HG03039 (cell line): ENCODE measurements around the gene TMEM61.

ENCODE experiments used
- ATAC-seq: cut with Tn5 transposase; IDR thresholded peaks from one replicate; pipeline ENCODE4 v1.9.1; 2021; ENCODE audit warnings: mild to moderate bottlenecking, moderate library complexity; ENCODE audit not compliant: unreplicated experiment

TMEM61 gene

GRCh38 chr1:55037733-55038551 is 57.5 kb downstream of the TMEM61 start:
- ATAC-seq, result no peak

DNA sequence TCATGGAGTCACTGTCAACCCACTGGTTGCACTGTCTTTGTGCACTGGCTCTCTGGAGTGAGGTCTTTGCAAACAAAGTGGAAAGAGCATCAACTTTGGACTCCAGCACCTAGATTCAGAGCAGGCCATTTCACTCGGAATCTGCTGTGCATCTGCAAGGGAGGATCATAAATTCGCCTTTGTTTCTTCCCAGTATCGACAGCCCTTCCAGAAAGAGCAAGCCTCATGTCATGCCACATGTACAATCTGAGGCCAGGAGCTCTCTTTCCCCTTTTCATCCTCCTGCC is 58.1 kb downstream of the TMEM61 start:
- ATAC-seq, result no peak

GRCh38 chr1:55038974-55039341 is 58.5 kb downstream of the TMEM61 start:
- no peak for ATAC-seq

- no peak for ATAC-seq
Observed at GRCh38 chr1:55039342-55040082, 59.1 kb downstream of the TMEM61 start, which contains the start of gene PCSK9. PCSK9 (plus strand) TSS chr1:55039548; CDS start chr1:55039838, 290 bp downstream.

DNA sequence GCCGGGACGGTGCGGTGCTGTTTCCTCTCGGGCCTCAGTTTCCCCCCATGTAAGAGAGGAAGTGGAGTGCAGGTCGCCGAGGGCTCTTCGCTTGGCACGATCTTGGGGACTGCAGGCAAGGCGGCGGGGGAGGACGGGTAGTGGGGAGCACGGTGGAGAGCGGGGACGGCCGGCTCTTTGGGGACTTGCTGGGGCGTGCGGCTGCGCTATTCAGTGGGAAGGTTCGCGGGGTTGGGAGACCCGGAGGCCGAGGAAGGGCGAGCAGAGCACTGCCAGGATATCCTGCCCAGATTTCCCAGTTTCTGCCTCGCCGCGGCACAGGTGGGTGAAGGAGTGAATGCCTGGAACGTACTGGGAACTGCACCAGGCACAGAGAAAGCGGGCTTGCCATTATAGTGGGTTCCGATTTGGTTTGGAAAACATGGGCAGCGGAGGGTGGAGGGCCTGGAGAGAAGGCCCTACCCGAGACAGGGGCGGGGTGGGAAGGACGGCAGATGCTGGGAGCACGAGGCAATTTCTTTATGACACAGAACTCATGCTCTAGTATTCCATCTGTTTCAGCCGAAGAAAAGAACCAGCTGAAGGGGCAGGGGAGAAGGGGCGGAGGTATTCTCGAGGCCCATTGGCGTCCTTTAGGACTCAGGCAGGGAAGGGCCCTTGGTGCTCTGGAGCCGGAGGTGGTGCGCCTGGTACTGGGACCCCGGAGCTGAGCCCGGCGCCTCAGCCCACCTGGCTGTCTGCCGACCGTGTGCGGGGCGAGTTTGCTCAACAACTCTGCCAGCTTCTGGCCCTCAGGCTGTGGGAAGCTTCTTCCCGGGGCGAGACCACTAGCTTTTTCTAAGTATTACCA is 59.9 kb downstream of the TMEM61 start:
- no peak for ATAC-seq

DNA sequence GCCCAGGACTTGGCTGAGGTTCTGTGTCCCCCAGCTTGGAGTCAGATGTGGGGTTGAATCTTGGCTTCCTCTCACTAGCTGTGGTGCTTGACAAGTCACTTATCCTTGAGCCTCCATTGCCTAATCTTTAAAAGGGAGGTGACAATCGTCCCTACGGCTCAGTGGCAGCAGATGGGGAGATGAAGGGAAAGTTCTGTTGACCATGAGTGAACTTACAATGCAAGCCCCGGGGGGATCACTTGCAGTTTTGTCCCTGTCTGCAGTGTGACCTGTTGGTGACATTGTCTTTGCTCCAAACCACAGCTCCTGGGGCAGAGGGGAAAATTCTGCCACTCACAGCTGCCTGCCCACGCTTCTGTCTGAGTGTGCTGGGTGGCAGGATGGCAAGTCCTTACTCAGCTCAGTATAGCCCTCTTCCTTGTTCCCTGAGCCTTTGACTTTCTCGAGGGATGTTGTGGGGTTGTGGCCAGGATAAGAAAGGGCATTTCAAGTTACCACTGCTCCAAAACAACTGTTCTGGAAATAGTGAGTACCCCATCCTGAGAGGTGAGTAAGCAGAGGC is 60.6 kb downstream of the TMEM61 start:
- ATAC-seq, result no peak

DNA sequence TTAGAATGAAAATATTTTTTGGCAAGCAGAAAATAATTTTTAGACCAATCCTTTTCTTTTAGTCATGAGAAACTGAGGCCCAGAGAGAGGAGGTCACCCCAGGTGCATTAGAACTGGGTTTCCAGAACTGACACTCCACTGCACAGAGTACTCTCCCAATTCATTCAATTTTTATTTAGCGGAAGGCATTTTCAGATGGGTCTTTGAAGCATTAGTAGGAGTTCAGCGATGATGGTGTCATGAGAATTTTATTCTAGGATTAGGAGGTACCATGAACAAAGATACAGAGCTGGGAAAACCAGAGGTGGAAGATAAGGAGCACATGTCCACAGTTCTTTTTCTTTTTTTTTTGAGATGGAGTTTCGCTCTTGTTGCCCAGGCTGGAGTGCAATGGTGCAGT is 61.2 kb downstream of the TMEM61 start:
- ATAC-seq, result no peak
